HL-60 (cell line): ENCODE data around the gene CLNK.

Experiments
- DNase-seq, 2 experiments: peaks; one replicate each; pipeline ENCODE4 v3.0.0-alpha.2; 2010 to 2020; ENCODE audit warnings: low read depth in 1 of 2, low spot score in 1 of 2
- H3K27ac ChIP-seq: fragments of 250-450 bp; sonication (Bioruptor Pico); replicated peaks from 2 replicates; pipeline ENCODE4 v1.5.1; 2020; ENCODE audit warnings: mild to moderate bottlenecking, moderate library complexity
- H3K27me3 ChIP-seq: fragments of 250-450 bp; sonication (Bioruptor Pico); 2 replicates; pipeline ENCODE4 v1.5.1; 2021; ENCODE audit warnings: mild to moderate bottlenecking, moderate library complexity; ENCODE audit not compliant: insufficient read depth, poor library complexity, severe bottlenecking
- H3K4me3 ChIP-seq: replicated peaks from 2 replicates; pipeline ENCODE4 v1.5.1; 2011; ENCODE audit warnings: mild to moderate bottlenecking, control low read depth, low read length; ENCODE audit not compliant: insufficient read depth
- GABPA ChIP-seq: IDR thresholded peaks from 2 replicates; pipeline ENCODE4 v1.6.1; 2012; ENCODE audit warnings: low read depth
- POLR2AphosphoS5 ChIP-seq: IDR thresholded peaks from 2 replicates; pipeline ENCODE4 v1.6.1; 2012; ENCODE audit warnings: low read depth
- REST ChIP-seq: IDR thresholded peaks from 2 replicates; pipeline ENCODE4 v1.6.1; 2012; ENCODE audit warnings: low read depth; ENCODE audit not compliant: insufficient replicate concordance
- SPI1 ChIP-seq: IDR thresholded peaks from 2 replicates; pipeline ENCODE4 v1.6.1; 2012; ENCODE audit warnings: low read depth, mild to moderate bottlenecking, borderline replicate concordance
- TF ChIP-seq, protein P1 (sequence below): IDR thresholded peaks from one replicate; pipeline ENCODE4 v1.5.1; 2011; ENCODE audit warnings: low read length, control low read depth, inconsistent platforms; ENCODE audit not compliant: insufficient read depth

CLNK gene

GRCh38 chr4:10581022-10581421 lies 103.5 kb downstream of the CLNK start:
- Histone ChIP-seq H3K27ac (no peak overlapping the region), H3K27me3 (no peaks in the 10 kb centered on the region), H3K4me3 (no peak overlapping the region)
- TF ChIP-seq SPI1 (no peak), POLR2AphosphoS5 (no peak), REST (no peak), GABPA (no peak)
- TF ChIP-seq, protein P1, sequence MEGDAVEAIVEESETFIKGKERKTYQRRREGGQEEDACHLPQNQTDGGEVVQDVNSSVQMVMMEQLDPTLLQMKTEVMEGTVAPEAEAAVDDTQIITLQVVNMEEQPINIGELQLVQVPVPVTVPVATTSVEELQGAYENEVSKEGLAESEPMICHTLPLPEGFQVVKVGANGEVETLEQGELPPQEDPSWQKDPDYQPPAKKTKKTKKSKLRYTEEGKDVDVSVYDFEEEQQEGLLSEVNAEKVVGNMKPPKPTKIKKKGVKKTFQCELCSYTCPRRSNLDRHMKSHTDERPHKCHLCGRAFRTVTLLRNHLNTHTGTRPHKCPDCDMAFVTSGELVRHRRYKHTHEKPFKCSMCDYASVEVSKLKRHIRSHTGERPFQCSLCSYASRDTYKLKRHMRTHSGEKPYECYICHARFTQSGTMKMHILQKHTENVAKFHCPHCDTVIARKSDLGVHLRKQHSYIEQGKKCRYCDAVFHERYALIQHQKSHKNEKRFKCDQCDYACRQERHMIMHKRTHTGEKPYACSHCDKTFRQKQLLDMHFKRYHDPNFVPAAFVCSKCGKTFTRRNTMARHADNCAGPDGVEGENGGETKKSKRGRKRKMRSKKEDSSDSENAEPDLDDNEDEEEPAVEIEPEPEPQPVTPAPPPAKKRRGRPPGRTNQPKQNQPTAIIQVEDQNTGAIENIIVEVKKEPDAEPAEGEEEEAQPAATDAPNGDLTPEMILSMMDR = no peak
- DNase-seq = no peak

DNA sequence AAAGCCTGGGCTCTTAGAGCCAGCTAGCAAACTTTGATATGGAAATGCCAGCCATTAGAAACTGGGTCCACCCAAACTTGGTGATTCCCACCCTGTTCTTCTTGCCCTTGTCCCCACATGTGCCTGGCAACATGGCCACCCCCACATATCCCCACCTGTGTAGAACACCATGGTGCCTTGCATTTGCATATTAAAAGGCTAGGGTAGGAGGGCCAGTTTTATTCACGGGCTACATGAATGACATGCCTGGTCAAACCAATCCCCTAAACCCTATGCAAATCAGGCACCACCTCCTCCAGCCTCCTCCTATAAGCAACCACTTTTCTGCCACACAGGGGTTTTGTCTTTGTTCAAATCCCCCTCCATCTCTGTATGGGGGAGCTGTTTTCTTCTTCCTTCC lies 104.9 kb downstream of the CLNK start:
- no peak for DNase-seq
- TF ChIP-seq SPI1 (no peak), GABPA (no peak), REST (no peak), POLR2AphosphoS5 (no peak)
- TF ChIP-seq, protein P1 = no peak
- H3K4me3 ChIP-seq = no peak overlapping the region
- no peak overlapping the region for H3K27ac ChIP-seq
- H3K27me3 ChIP-seq = no peaks in the 10 kb centered on the region

DNA sequence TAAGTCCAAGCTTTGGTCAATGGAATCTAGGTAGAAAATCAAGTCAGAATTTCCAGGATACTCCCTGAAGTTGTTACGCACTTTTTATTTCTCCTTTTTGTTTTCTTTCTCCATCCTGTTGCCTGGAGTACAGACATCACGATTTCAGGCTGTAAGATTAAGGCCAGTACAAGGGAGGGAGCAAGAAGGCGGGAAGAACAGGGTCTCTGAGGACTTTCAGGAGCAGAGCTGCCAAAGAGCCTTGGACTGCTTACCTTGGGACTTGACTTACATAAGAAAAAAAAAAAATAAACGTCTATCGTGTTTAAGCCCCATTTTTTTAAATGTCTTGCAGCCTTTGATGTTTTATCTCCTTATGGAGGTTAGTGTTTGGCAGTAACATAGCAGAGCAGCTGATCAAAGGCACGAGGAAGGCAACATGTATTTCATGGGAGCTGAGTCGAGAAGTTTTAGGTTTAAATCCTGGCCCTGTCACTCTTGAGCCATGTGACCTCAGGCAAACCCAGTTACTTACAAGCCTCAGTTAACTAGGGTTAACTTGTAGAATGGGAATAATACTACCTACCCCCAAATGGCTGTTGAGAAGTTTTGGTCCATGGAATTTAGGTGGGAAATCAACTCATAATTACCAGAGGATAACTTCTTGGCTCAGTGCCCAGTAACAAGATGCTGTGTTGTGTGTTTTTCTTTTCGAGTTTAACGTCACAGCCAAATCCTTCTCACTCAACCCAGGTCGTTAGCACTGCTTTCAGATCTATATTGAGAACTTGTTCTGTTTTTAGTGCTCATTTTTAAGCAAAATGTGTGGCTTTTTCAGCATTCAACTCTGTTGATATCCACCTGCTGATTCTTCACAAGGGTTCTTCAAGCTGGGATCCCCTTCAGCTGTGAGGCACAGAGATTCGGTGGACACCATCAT lies 106.8 kb downstream of the CLNK start:
- DNase-seq = no peak
- TF ChIP-seq, protein P1 = no peak
- TF ChIP-seq REST = no peak
- TF ChIP-seq POLR2AphosphoS5 = no peak
- no peak for TF ChIP-seq SPI1
- TF ChIP-seq GABPA = no peak
- no peak overlapping the region for H3K4me3 ChIP-seq

More for the DNA sequence above, 106.8 kb downstream of the CLNK start:
- H3K27ac ChIP-seq = no peak overlapping the region
- H3K27me3 ChIP-seq = no peaks in the 10 kb centered on the region
